HG03139 (cell line): Measurements from ENCODE around the gene ZNF48.

Source experiments
- ATAC-seq: cut with Tn5 transposase; IDR thresholded peaks from one replicate; pipeline ENCODE4 v1.9.1; 2021; ENCODE audit not compliant: unreplicated experiment

Gene ZNF48

GRCh38 chr16:30401768-30402425, 6.7 kb downstream of the ZNF48 start:
- ATAC-seq = no peak

DNA sequence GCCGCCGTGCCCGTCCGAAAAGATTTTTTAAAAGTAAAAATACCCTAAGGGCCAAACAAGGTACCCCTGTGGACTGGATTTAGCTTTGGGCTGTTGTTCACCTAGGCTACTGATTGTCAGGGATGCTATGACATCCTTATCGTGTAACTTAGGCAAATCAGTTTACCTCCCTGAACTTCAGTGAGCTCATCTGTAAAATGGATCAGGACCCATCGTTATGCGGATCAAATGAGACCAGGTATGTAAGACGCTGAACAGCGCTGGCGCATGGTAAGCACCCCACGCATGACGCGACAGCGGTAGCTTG, 11.5 kb downstream of the ZNF48 start:
- ATAC-seq = no peak

DNA sequence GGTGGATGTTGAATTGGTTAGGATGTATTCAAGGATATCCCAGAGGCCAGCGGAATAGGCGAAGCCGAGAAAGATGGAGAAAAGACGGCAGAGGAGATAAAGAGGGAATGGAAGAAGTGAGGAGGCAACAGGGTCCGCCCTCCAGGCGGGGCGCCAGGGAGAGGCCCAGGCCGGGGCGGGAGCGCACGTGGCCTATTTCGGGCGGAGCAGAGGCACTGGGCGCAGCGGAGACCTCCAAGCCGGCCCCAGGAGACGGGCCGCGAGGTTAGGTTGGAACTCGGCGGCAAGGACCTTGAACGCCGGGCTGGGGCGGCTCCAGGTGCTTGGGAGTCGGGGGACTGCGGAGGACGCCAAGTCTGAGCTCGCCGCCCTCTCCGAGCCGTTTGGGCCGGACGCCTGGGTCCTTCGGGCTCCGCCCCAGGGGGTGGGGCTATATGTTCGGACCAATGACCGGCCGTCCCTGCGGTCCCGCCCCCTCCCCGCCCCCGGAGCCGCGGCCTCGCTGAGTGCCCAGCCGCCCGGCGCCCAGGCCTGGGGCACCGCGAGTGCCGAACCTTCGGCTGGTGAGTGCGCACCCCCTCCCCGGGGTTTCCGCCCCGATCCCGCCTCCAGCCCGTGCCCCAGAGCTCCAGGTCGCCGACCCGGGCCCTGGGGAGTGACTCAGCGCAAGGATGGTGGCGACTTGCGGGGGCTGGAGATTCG, 12.0 kb downstream of the ZNF48 start, which contains the start of gene ZNF771:
ZNF771 (plus strand) TSS at position 505 of the 702 bp plus-strand sequence. CDS start 448 bp downstream, outside the sequence.
- peak; percentile 67 for ATAC-seq

DNA sequence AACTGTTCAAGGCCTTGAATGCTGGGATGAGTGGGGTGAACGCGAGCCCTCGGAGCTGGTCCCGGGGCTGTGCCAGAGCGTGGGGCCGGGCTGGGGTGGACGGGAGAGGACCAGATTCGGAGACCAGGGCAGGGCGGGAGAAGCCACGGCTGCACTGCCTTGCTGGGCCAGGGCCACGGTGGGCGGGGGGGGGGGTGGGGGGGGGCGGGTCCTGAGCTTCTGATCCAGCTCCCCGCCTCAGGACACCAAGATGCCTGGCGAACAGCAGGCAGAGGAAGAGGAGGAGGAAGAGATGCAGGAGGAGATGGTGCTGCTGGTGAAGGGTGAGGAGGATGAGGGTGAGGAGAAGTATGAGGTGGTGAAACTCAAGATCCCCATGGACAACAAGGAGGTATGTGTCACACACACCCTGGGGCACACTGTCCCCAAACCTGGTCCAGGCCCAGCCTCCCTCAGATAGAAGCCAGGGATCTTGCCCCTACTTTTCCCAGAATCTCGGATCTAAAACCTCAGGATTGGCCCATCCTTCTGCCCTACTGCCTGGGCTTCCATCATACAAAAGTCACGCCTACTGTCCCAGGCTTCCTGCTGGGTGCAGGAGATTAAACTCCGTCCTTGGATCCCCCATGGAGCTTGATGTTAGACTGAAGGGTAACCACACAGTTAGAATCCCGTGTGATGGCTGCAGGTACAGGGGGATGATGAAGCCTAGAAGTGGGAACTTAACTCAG, 12.7 kb downstream of the ZNF48 start:
- ATAC-seq = no peak

DNA sequence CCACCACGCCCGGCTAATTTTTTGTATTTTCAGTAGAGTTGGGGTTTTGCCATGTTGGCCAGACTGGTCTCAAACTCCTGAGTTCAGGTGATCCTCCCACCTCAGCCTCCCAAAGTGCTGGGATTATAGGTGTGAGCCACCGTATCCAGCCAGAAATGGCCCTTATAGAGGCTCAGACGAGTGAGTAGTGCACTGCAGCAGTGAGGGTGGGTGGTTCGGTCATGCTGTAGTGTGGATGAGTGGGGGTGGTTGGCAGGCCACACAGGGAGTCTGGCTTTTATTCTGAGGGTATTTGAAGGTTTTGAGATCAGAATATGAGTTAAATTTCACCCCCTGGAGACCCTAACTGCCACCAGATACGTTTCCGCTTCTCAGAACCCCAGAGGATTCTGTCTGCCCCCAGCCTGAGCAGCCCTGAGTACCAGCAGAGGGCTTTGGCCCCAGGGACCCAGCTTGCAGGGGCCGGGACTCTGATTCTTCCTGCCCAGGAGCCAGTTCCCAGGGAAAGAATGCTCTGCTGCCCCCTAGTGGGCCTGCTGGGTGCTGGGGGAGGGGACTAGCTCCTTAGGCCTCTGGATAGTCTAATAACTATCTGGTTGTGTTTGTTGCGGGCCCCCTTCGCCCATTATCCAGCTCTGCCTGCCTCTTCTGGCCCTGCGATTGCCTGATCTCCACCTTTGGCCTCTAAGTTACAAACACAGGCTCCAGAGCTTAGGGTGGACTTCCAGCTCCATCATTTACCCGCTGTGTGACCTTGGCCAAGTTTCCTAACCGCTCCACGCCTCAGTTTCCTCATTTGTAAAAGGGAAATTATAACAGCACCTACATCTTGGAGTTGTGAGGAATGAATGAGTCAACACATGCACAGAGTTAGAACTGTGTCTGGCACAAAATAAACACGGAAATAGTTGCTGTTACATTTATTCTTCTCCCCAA, 14.2 kb downstream of the ZNF48 start:
- ATAC-seq = no peak

DNA sequence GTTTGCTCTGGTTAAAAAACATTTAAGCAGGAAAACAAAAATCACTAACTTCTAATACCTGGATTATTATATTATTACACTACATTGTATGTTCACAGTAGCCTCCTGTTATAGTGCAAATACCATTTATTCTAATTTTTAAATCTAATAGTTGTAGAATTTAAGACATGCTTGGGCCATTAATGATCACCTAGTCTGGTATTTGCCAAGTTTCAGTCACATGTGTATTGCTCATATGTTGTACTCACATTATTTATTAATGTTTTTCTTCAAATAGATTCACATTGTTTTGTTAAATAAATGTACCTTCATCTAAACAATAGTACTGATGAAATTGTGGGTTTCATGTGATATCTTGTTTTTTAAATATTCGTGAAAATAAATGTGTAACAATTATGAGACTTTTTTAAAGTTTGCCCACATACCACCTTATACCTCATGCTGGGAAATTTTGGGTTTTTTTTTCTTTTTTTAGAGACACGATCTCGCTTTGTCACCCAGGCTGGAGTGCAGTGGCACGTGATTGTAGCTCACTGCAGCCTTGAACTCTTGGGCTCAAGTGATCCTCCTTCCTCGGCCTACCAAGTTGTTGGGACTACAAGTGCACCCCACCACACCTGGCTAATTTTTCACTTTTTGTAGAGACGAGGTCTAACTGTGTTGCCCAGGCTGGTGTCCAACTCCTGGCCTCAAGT, 18.0 kb downstream of the ZNF48 start:
- ATAC-seq = no peak

GRCh38 chr16:30414159-30414558, 18.9 kb downstream of the ZNF48 start:
- no peak for ATAC-seq

DNA sequence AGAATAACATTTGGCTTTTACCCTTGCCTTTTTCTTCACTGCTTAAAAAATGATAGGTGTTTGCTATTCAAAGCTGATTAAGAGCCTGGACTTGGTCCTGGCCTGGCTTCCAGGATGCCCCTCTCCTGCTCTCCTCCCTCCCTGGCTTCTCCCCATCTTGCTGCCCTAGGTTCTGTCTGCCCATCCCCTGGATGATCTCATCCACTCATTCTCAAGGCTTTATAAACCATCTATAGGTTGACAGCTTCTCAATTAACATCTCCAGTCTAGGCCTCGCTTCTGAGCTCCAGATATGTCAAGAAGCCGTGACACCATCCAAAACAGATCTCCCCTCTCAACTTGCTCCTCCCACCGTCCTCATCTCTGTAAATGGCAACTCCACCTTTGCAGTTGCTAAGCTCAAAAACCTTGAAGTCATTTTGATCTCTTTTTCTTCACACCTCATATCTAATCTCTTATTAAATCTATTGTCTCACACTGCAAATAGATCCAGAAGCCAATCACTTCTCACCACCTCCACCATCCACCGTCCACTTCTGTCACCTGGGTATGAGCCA, 20.9 kb downstream of the ZNF48 start:
- ATAC-seq = no peak

DNA sequence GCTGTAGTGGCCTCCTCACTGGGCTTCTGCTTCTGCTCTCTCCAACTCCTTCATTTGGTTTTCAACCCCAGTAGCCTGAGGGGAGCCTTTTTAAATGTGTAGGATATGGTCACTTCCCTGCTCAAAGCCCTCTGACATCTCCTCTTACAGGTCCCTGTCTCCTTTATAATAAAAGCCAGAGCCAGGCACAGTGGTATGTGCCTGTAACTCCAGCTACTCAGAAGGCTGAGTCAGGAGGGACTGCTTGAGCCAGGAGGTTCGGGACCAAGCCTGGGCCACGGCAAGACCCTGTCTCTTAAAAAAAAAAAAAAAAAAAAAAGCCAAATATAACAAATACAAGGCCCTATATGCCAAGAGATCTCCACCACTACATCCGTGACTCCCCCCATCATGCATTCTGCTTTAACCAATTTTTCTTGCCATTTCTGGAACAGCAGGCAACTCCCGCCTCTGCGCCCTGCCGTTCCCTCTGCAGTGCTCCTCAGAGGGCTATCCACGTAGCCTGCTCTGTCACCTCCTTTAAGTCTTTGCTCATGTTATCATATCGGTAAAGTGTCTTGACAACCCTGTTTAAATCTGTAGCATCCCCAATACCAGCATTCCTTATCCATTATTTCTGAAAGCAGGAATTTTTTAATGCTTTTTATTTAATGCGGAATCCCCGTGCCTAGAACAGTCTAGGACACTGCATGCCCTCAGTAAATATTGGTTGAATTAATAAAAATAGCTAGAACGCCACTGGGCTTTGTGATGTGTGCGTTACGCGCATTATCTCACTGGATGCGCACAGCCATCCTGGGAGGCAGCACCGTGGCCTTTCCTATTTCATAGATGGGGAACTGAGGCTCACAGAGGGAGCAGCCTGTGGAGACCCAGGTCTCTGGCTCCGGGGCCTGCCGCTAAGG, 21.7 kb downstream of the ZNF48 start:
- ATAC-seq = no peak

GRCh38 chr16:30417529-30418349, 22.5 kb downstream of the ZNF48 start:
- peak; percentile 66 for ATAC-seq

GRCh38 chr16:30418350-30419181, 23.3 kb downstream of the ZNF48 start:
- no peak for ATAC-seq

DNA sequence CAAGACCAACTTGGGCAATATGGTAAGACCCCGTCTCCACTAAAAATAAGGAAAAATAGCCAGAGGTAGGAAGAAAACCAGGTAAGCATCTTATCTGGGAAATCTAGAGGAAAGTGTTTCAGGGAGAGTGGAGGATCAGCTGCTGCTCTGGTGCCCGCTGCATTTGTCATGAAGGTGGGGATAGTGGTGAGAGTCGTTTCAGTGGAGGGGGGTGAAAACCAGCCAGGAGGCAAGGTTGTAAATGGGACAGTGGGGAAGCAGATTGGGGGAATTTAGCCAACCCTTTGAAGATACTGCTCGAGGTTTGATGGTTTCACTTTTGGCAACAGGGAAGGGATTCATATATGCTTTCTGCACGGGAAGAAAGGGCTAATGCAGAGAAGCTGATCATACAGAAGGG, 25.8 kb downstream of the ZNF48 start:
- ATAC-seq = no peak

- ATAC-seq = no peak
These were observed 32.8 kb downstream of the ZNF48 start for GRCh38 chr16:30428055-30428454.

GRCh38 chr16:30429418-30429677, 34.1 kb downstream of the ZNF48 start:
- no peak for ATAC-seq

- peak; percentile 89 for ATAC-seq
These were observed 34.6 kb downstream of the ZNF48 start, which contains the start of gene DCTPP1 for GRCh38 chr16:30429678-30430427. TSS of gene DCTPP1 (minus strand) at chr16:30430030. CDS start at chr16:30429980, 50 bp downstream.

GRCh38 chr16:30430428-30430970, 35.3 kb downstream of the ZNF48 start:
- ATAC-seq = peak; percentile 3

- no peak for ATAC-seq
These were observed 39.6 kb downstream of the ZNF48 start for GRCh38 chr16:30434852-30435251.
